SJSA1 (cell line): ENCODE data around the gene TSPAN5. TPM values are rescaled to one million over a fixed set of nuclear protein-coding genes. Genes with fewer than 3 reads are reported as not detected.

Experiments used
- DNase-seq, 2 experiments: peaks; one replicate each; pipeline ENCODE4 v3.0.0-alpha.2; 2015 to 2020; ENCODE audit warnings: low spot score in 2 of 2, low read depth in 1 of 2
- H3K27ac ChIP-seq: fragments of 250-450 bp; sonication (Bioruptor Pico); 2 replicates; pipeline ENCODE4 v1.5.1; 2020; ENCODE audit warnings: mild to moderate bottlenecking, moderate library complexity
- H3K27me3 ChIP-seq: fragments of 250-450 bp; sonication (Bioruptor Pico); replicated peaks from 2 replicates; pipeline ENCODE4 v1.5.1; 2020; ENCODE audit warnings: mild to moderate bottlenecking, moderate library complexity
- H3K36me3 ChIP-seq: fragments of 250-450 bp; sonication (Bioruptor Pico); 2 replicates; pipeline ENCODE4 v1.5.1; 2020; ENCODE audit warnings: mild to moderate bottlenecking
- H3K4me1 ChIP-seq: fragments of 250-450 bp; sonication (Bioruptor Pico); replicated peaks from 2 replicates; pipeline ENCODE4 v1.6.1; 2021; ENCODE audit warnings: mild to moderate bottlenecking
- H3K4me3 ChIP-seq: fragments of 250-450 bp; sonication (Bioruptor Pico); 2 replicates; pipeline ENCODE4 v1.5.1; 2020; ENCODE audit warnings: mild to moderate bottlenecking
- H3K9me3 ChIP-seq: fragments of 250-450 bp; sonication (Bioruptor Pico); replicated peaks from 2 replicates; pipeline ENCODE4 v1.5.1; 2020; ENCODE audit warnings: mild to moderate bottlenecking
- total RNA-seq: library from RNA; depleted of rRNA; stranded (reverse); fragments of >200 nt; shearing (Covaris generic); gene quantifications from 2 replicates; pipeline ENCODE4 v1.2.3, GENCODE V29; 2014

The TSPAN5 gene
- total RNA-seq, 1 experiment from 2014 or later: 20.0 TPM

DNA sequence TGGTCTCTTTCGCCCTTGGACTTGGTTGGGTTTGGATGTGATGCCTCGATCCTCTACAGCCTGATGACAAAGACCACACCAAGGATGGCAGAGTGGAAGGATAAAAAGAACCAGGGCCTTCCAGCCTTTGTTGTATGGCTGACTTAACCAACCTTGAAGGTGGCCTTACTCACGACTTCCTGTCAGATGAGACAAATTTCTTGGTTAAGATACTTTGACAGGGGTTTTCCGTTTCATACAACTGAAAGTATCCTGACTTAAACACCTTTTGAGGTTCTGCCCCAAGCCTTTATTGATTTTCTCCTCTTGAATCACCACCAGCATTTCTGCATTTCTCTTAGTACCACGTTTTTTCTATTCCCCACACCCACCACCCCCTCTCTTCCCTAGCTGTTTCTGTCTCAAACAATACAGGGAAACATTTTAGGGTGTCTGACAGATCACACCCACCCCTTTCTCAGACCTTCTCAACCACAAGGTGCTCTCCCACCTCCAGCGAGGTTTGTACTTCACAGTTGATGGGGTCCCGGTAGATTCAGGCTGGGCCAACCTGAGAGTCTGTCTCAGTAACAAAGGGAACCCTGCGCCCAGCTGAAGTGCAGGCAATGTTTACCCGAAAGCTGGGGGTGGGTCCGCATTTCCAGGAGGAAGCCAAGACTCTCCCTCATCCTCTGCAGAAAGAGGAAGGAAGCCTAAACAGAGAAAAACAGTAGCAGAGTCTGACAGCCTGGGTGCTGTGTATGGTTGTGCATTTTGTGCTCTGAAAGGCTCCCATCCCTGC, 5.0 kb upstream of the TSPAN5 start:
- Histone ChIP-seq H3K4me1 (peaks cover 14% of the 10 kb centered on the region), H3K36me3 (no peaks in the 10 kb centered on the region; the same call in 1 of the 2 replicates), H3K27me3 (no peaks in the 10 kb centered on the region), H3K27ac (no peak overlapping the region), H3K4me3 (no peak overlapping the region), H3K9me3 (no peaks in the 10 kb centered on the region)
- DNase-seq: no peak

DNA sequence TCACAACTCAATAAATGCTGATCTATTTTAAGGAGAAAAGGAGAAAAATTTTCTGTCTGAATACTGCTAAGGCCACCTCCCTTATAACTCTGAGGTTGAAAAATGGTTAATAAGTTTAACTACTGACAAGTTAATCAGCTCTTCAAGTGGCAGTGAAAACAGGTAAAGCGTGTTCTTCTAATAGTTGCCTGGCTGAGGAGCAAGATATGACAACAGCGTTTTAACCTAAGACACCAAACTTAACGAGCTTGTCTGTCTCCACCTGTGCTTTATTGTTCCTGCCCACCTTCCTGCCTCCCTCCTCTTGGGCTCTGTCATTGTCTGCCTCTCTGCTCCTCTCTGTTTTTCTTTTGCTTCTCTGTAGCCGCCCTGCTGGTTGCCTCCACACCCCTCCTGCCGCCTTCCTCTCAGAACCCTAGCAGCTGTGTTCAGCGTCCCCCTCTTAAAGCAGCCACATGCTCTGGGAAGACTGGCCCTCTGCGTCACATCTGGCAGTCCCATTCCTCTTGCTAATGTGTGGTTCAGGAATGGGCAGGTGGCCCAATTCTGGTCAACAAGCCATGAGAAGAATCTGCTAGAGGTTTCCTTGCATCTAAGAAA, 4.3 kb upstream of the TSPAN5 start:
- DNase-seq: no peak

DNA sequence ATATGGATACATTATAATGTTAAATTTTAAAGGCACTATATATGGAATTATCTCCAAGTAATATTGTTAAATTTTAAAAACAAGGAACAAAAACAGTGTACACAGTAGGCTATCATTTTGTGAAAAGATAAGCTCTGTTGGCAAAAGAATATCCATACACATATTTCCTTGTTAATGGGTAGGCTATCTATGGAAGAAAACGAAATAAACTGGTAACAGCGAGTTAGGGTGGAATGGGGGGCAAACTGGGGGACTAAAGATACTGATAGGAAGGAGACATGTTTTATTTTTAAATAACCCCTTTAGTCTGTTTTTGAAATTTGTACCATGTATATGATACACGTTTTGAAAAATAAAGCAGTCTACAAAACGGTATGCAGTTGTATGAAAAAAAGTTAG, 3.6 kb upstream of the TSPAN5 start:
- no peak for DNase-seq
- Histone ChIP-seq H3K27me3 (no peaks in the 10 kb centered on the region), H3K4me1 (peaks cover 15% of the 10 kb centered on the region), H3K9me3 (no peaks in the 10 kb centered on the region), H3K36me3 (peaks cover 4% of the 10 kb centered on the region), H3K27ac (no peak overlapping the region), H3K4me3 (no peak overlapping the region)

More for the DNA sequence above, 4.3 kb upstream of the TSPAN5 start:
- H3K4me3 ChIP-seq: no peak overlapping the region
- peaks cover 14% of the 10 kb centered on the region for H3K4me1 ChIP-seq
- H3K27me3 ChIP-seq: no peaks in the 10 kb centered on the region
- peaks cover 4% of the 10 kb centered on the region for H3K36me3 ChIP-seq
- no peaks in the 10 kb centered on the region for H3K9me3 ChIP-seq
- no peak overlapping the region for H3K27ac ChIP-seq

DNA sequence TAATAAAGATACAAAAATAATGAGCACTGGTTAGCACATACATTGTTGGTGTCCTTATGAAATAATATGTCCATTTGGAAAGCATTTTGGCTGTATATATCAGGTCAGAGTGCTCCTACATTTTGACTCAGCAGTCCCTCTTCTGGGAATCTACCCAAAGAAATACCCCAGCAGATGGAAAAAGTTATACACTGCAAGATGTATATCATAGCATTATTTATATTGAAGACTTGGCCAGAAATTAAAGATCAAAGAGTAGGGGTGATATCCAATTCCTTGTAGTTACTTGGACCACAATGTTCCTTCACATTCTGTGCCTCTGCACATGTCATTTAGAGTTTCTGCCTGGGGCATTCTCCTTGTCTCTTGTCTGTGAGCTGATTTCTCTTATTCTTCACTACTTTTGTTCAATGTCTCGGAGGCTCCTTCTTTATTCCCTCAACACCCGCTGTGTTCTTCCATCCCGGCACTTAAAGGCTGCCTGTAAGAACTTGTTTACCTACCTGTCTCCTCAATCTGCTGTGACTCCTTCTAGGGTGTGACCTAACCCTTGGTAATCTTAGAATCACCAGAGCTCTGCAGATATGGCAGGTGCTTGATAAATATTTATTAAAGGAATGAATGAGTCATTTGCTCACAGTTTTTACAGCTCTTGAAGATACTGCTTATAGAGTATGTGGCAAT, 3.1 kb upstream of the TSPAN5 start:
- Histone ChIP-seq H3K4me1 (peaks cover 21% of the 10 kb centered on the region), H3K27me3 (no peaks in the 10 kb centered on the region), H3K9me3 (no peaks in the 10 kb centered on the region), H3K27ac (no peak overlapping the region), H3K36me3 (peaks cover 4% of the 10 kb centered on the region), H3K4me3 (no peak overlapping the region)
- DNase-seq: no peak

DNA sequence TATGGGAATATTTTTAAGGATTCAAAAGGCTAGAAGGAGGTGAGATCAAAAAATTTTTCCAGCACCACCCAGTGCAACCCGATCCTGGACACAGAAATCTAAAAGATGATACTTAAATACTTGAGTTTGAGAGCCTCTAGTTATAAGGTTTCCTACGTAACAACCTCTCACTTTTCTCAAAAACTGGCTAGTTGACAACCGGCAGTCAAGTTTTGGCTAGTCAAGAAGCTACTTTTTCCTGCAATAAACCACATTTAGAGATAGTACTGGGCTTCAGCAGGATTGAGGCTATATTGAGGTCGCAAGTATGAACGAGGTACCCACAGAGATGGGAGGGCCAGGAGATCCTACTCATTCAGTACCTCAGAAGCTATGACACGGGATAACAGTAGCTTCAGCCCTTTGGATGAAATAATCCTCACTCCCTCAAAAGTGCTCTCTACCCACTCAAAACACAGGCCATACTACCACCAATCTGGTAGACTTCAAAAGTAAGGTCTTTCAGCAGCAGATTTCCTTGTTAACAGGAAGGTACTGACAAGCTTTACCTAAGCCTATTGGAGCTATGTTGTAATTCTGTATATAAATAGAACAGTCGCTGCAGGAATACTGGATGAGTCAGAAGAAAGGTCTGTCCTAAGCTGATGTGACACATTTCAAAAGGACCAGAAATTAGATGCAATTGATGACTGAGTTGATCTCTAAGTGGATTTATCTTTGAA, 1.5 kb upstream of the TSPAN5 start:
- Histone ChIP-seq H3K9me3 (no peaks in the 10 kb centered on the region), H3K27ac (no peak overlapping the region), H3K27me3 (no peaks in the 10 kb centered on the region), H3K36me3 (peaks cover 4% of the 10 kb centered on the region), H3K4me1 (peaks cover 37% of the 10 kb centered on the region), H3K4me3 (no peak overlapping the region)
- DNase-seq: peak in 1 of 2 experiments; percentile 19

DNA sequence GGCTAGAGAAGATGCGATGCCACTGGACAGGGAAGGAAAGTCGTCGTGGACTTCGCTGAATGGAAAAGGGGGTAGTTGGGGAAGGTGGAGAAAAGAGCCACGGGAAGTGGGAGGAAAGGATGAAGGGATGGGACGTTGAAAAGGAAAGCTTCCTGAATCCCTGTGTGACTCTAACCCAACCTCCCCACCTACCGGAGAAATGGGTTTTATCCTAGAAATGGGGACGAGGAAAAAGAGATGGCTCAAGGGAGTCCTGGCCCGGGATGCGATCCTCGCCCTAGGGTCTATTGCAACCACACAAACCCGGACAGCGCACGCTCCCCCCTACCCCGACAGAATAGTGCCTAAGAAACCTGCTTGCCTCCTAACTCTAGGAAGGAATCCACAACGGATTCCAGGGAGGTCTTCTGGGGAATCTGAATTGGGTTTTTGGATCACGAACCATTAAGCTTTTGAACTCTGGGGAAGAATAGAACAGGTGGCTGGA, 738 bp upstream of the TSPAN5 start:
- Histone ChIP-seq H3K4me3 (peak overlapping the region; percentile 90), H3K27me3 (no peaks in the 10 kb centered on the region), H3K9me3 (no peaks in the 10 kb centered on the region), H3K27ac (peak overlapping the region; percentile 34; the same call in 1 of the 2 replicates), H3K36me3 (peaks cover 4% of the 10 kb centered on the region), H3K4me1 (peaks cover 41% of the 10 kb centered on the region)
- no peak for DNase-seq

DNA sequence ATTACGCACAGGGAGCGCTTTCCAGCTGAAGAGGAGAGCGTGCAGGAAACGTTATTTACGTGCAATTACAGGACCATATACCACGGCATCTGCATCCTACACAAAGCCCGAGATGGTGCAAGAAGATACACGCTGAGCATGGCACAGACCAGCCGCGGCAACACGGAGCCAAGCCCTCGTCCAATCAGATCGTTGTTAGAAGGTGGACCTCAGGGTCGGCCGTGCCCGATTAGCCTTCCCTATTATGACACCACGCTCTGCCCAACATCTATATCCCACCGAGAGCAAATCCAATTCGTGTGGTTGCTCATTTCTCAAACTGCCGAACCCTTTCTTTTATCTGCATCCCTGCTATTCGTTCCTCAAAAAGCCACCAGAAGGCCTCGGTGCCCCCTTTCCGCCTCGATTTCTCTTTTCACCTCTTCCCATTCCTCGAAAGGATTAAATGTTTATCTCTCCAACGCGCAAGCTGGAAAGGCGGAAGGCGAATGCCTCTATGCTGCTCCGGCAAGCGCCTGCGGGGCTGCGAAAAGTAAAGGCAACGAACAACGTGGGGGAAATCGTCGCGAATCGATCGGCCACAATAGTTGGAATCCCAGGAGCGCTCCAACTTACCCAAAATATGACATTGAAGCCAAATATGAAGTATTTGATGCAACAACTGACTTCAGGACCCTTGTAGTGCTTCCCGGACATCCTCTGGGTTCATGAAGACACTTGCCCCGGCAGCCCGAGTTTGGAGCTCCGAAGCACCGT, 702 bp downstream of the TSPAN5 start:
- Histone ChIP-seq H3K36me3 (peaks cover 4% of the 10 kb centered on the region), H3K4me3 (peak overlapping the region; percentile 90), H3K27ac (peak overlapping the region; percentile 33; the same call in 1 of the 2 replicates), H3K4me1 (peaks cover 55% of the 10 kb centered on the region), H3K27me3 (no peaks in the 10 kb centered on the region), H3K9me3 (no peaks in the 10 kb centered on the region)
- peak; percentile 62 to 74 for DNase-seq

DNA sequence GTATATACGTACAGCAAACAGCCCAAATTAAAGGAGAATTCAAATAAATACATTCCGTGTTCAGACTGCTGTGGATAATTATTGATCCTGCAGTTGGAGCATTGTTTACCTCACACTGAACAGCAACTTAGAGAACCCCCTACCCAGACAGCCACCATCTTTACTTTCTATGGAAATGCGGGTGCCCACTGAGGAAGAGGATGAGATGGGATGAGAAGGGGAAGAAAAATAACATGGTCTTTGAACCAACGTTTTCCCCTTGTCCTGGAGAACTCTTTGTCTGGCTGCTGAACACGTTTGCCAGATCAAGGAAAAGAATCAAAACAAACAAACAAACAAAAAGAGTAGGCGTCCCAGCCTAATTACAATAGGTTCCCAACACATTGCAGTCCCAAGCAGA, 1.5 kb downstream of the TSPAN5 start:
- H3K27ac ChIP-seq: no peak overlapping the region
- H3K36me3 ChIP-seq: peaks cover 4% of the 10 kb centered on the region
- DNase-seq: no peak
- H3K4me3 ChIP-seq: peak overlapping the region; percentile 90
- H3K27me3 ChIP-seq: no peaks in the 10 kb centered on the region
- peaks cover 57% of the 10 kb centered on the region for H3K4me1 ChIP-seq
- no peaks in the 10 kb centered on the region for H3K9me3 ChIP-seq

DNA sequence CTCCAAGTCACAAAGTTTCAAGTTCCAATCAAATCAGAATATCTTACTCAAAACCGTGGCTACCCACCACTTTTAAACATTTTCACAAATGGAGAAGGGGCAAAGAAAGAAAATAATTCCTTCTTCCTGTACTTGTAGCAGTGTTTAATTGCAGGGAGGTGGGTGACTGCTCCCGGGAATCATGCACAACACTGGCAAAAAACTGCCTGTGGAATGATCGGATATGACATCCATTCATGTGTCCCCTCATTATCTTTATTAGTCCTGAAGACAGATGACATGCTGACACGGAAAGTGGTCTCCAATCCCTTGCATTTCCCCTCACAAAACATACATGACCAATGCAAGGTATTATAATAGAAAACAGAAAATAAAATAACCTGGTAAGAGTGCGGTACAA, 2.0 kb downstream of the TSPAN5 start:
- peaks cover 57% of the 10 kb centered on the region for H3K4me1 ChIP-seq
- H3K36me3 ChIP-seq: peaks cover 4% of the 10 kb centered on the region
- H3K27ac ChIP-seq: no peak overlapping the region
- no peaks in the 10 kb centered on the region for H3K27me3 ChIP-seq
- H3K4me3 ChIP-seq: no peak overlapping the region; the same call in 1 of the 2 replicates
- DNase-seq: no peak
- no peaks in the 10 kb centered on the region for H3K9me3 ChIP-seq

DNA sequence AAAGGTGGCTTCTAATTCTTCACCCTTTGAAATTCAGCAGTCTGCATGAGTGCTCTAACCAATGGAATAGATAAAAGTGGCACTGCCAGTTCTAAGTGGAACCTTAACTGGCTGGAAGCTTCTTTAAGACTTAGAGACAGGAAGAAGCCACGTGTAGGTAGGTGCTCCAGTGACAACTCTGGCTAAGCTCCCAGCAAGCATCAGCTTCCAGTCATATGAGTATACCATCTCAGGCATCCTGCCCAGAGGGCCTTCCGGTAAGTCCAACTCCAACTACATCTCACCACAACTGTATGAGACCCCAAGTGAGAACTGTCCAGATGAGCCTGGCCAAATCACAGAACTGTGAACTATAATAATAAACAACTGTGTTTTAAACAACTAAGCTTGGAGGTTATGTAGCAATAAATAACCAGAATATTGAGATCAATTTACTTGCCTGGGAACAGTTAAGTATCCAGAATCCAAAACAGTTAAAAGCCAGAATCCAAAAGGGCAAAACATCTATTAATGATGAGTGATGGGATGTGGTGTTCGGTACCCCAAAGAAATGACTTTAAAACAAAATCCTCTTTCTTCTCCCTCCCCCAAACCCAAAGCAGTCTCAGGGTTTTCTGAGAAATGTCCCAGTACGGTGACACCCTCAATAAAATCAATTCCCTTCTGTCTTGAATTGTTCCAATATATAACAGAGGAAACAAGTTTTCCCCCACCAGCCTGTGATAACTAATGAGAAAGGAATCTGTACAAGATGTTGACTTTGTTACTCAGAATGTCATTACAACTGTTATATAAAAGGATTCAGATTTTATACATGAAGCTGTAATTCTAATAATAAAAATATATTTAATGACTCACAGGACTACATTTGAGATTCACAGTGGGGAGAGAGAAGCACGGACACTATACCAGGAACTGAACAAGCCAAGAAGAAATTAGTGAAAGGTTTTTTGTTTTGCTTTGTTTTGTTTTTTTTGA, 4.2 kb downstream of the TSPAN5 start:
- Histone ChIP-seq H3K27me3 (no peaks in the 10 kb centered on the region), H3K4me1 (peaks cover 43% of the 10 kb centered on the region), H3K9me3 (no peaks in the 10 kb centered on the region), H3K4me3 (no peak overlapping the region), H3K36me3 (peaks cover 4% of the 10 kb centered on the region), H3K27ac (peak overlapping the region; percentile 83)
- DNase-seq: peak; percentile 70 to 83

DNA sequence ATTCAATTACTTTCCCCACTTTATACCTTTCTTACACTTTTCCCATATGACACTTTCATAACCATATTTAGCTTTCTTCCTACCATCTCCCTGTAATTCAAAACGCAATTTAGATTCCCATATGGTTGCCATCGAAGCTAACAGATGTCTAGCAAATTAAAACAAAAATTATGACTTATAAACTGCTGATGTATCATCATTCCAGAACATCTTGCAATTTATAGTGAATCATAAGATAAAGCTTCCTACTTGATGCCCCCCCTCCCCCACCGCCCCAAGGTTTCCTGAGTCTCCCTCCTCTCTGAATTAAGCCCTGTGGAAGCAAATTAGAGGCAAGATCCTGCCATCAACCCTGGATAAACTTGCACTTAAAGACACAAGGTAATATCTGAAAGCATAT, 5.4 kb downstream of the TSPAN5 start:
- Histone ChIP-seq H3K36me3 (peaks cover under 1% of the 10 kb centered on the region), H3K4me1 (peaks cover 43% of the 10 kb centered on the region), H3K9me3 (no peaks in the 10 kb centered on the region), H3K27me3 (no peaks in the 10 kb centered on the region), H3K27ac (peak overlapping the region; percentile 83), H3K4me3 (no peak overlapping the region)
- no peak for DNase-seq

DNA sequence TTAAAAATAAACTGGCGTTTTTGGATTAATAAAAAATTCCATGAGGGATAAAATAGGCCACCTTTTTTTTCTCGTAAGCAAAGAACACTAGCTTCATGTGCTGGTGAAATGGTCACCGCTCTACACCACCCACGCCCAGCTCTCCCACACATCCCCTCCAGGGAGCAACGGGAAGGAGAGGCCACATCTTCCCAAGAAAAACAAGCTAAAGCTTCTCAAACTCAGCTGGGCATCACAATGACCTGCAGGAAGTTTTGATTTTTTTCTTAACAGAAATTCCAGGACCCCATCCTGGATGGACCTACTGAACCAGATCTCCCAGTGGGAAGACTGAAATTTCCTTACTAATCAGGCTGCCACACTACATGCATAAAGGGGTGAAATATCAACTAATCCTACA, 9.8 kb downstream of the TSPAN5 start:
- Histone ChIP-seq H3K27me3 (no peaks in the 10 kb centered on the region), H3K4me3 (no peak overlapping the region), H3K36me3 (no peaks in the 10 kb centered on the region), H3K4me1 (peaks cover 11% of the 10 kb centered on the region), H3K27ac (no peak overlapping the region), H3K9me3 (no peaks in the 10 kb centered on the region)
- no peak for DNase-seq
